IMR-90 (cell line): ENCODE measurements around the gene ESR1. TPM values are rescaled to one million over a fixed set of nuclear protein-coding genes. Genes with fewer than 3 reads are reported as not detected.

ENCODE experiments used
- ATAC-seq: fragments of 200-7000 bp; cut with Tn5 transposase; 2 replicates; pipeline ENCODE4 v1.9.1; 2020; ENCODE audit warnings: low read depth, mild to moderate bottlenecking, moderate library complexity
- BruUV-seq: library from RNA; stranded (reverse); fragments of 400-500 nt; replicated peaks from 2 replicates; lab custom pipeline; 2021; lab: Mats Ljungman, UMichigan
- CTCF ChIA-PET: fragments of 300-600 bp; formaldehyde crosslinking; extraction: SDS; loops from one replicate; lab custom pipeline; 2021; ENCODE audit warnings: antibody characterized with exemption; lab: Yijun Ruan, JAX
- POLR2A ChIA-PET: fragments of 300-600 bp; sonication (Branson Sonifier 250); formaldehyde crosslinking; loops from one replicate; lab custom pipeline; 2022; ENCODE audit warnings: antibody characterized with exemption; ENCODE audit not compliant: unreplicated experiment; lab: Charles Lee
- DNase-seq: peaks from one replicate; pipeline ENCODE4 v3.0.0; 2013
- H2AFZ ChIP-seq: replicated peaks from 2 replicates; pipeline ENCODE3; 2013; ENCODE audit warnings: low read length, mild to moderate bottlenecking; ENCODE audit not compliant: poor library complexity
- H2AK5ac ChIP-seq: 2 replicates; pipeline ENCODE4 v1.6.1; 2013; ENCODE audit warnings: low read depth, low read length, inconsistent platforms
- H2AK9ac ChIP-seq: replicated peaks from 2 replicates; pipeline ENCODE3; 2013; ENCODE audit warnings: mild to moderate bottlenecking, low read depth, low read length, moderate library complexity; ENCODE audit not compliant: poor library complexity
- H2BK120ac ChIP-seq: 2 replicates; pipeline ENCODE4 v1.6.1; 2013; ENCODE audit warnings: low read depth, low read length, inconsistent platforms
- H2BK15ac ChIP-seq: 3 replicates; pipeline ENCODE4 v1.6.1; 2013; ENCODE audit warnings: low read depth, low read length, inconsistent platforms
- H2BK20ac ChIP-seq: 2 replicates; pipeline ENCODE4 v1.6.1; 2013; ENCODE audit warnings: low read depth, mild to moderate bottlenecking, inconsistent platforms, low read length, moderate library complexity
- H2BK5ac ChIP-seq: 2 replicates; pipeline ENCODE4 v1.6.1; 2013; ENCODE audit warnings: mild to moderate bottlenecking, low read depth, low read length, inconsistent platforms; ENCODE audit not compliant: poor library complexity, severe bottlenecking
- H3K14ac ChIP-seq: replicated peaks from 2 replicates; pipeline ENCODE4 v1.6.1; 2013; ENCODE audit warnings: low read depth, low read length, inconsistent platforms
- H3K18ac ChIP-seq: 2 replicates; pipeline ENCODE4 v1.6.1; 2013; ENCODE audit warnings: low read depth, low read length, control low read depth
- H3K23ac ChIP-seq: 2 replicates; pipeline ENCODE4 v1.6.1; 2013; ENCODE audit warnings: low read depth, low read length, inconsistent platforms
- H3K27ac ChIP-seq: 2 replicates; pipeline ENCODE4 v1.5.1; 2013; ENCODE audit warnings: mild to moderate bottlenecking, control low read depth, low read length; ENCODE audit not compliant: insufficient read depth
- H3K27me3 ChIP-seq: 2 replicates; pipeline ENCODE4 v1.6.1; 2013; ENCODE audit warnings: low read length; ENCODE audit not compliant: control insufficient read depth, insufficient read depth
- H3K36me3 ChIP-seq: 2 replicates; pipeline ENCODE4 v1.6.1; 2013; ENCODE audit warnings: low read length, mixed read lengths; ENCODE audit not compliant: control insufficient read depth, insufficient read depth
- H3K4ac ChIP-seq: 2 replicates; pipeline ENCODE4 v1.6.1; 2013; ENCODE audit warnings: low read depth, low read length, inconsistent platforms
- H3K4me1 ChIP-seq: 2 replicates; pipeline ENCODE4 v1.6.1; 2013; ENCODE audit warnings: low read length, mixed read lengths; ENCODE audit not compliant: control insufficient read depth, insufficient read depth
- H3K4me2 ChIP-seq: 2 replicates; pipeline ENCODE4 v1.6.1; 2013; ENCODE audit warnings: low read depth, mild to moderate bottlenecking, control low read depth, low read length, moderate library complexity
- H3K4me3 ChIP-seq: 2 replicates; pipeline ENCODE4 v1.5.1; 2013; ENCODE audit warnings: low read depth, mild to moderate bottlenecking, control low read depth, low read length, moderate library complexity; ENCODE audit not compliant: insufficient read depth
- H3K56ac ChIP-seq: 2 replicates; pipeline ENCODE4 v1.6.1; 2013; ENCODE audit warnings: low read length, inconsistent platforms; ENCODE audit not compliant: insufficient read depth; ENCODE audit errors: extremely low read depth
- H3K79me1 ChIP-seq, 2 experiments: 2 replicates each; pipeline ENCODE4 v1.6.1; 2013; ENCODE audit warnings: low read length in 2 of 2, inconsistent platforms in 1 of 2, low read depth in 1 of 2
- H3K9ac ChIP-seq: 2 replicates; pipeline ENCODE4 v1.6.1; 2013; ENCODE audit warnings: low read depth, low read length, control low read depth
- H3K9me1 ChIP-seq: 2 replicates; pipeline ENCODE4 v1.6.1; 2013; ENCODE audit warnings: low read length, inconsistent platforms; ENCODE audit not compliant: insufficient read depth
- H3K9me3 ChIP-seq: 2 replicates; pipeline ENCODE4 v1.6.1; 2013; ENCODE audit warnings: low read length; ENCODE audit not compliant: control insufficient read depth, insufficient read depth
- H4K20me1 ChIP-seq: 2 replicates; pipeline ENCODE4 v1.6.1; 2013; ENCODE audit warnings: low read length, inconsistent platforms; ENCODE audit not compliant: insufficient read depth
- H4K5ac ChIP-seq: 2 replicates; pipeline ENCODE4 v1.6.1; 2013; ENCODE audit warnings: mild to moderate bottlenecking, low read depth, low read length, control low read depth
- H4K8ac ChIP-seq, 2 experiments: 2 replicates each; pipeline ENCODE4 v1.6.1; 2013; ENCODE audit warnings: low read depth in 2 of 2, low read length in 2 of 2, control low read depth in 1 of 2, inconsistent platforms in 1 of 2
- H4K91ac ChIP-seq: 2 replicates; pipeline ENCODE4 v1.6.1; 2013; ENCODE audit warnings: low read depth, low read length, inconsistent platforms; ENCODE audit not compliant: insufficient read depth
- BHLHE40 ChIP-seq: fragments of 150-350 bp; IDR thresholded peaks from 2 replicates; pipeline ENCODE4 v1.6.1; 2016; ENCODE audit warnings: mild to moderate bottlenecking, low read depth, low read length
- CEBPB ChIP-seq: IDR thresholded peaks from 2 replicates; pipeline ENCODE4 v1.6.1; 2012; ENCODE audit warnings: low read depth, low read length, improper control_type of control experiment
- CHD1 ChIP-seq: IDR thresholded peaks from 2 replicates; pipeline ENCODE4 v1.6.1; 2012; ENCODE audit warnings: low read depth, low read length, improper control_type of control experiment
- FOS ChIP-seq: fragments of 150-350 bp; IDR thresholded peaks from 2 replicates; pipeline ENCODE4 v1.6.1; 2016; ENCODE audit warnings: low read depth, low read length
- MAFK ChIP-seq: IDR thresholded peaks from 2 replicates; pipeline ENCODE4 v1.6.1; 2012; ENCODE audit warnings: low read depth, low read length, improper control_type of control experiment
- MAZ ChIP-seq: IDR thresholded peaks from 2 replicates; pipeline ENCODE4 v1.6.1; 2012; ENCODE audit warnings: low read depth, mild to moderate bottlenecking, low read length, improper control_type of control experiment, moderate library complexity, borderline replicate concordance
- MXI1 ChIP-seq: IDR thresholded peaks from 2 replicates; pipeline ENCODE4 v1.6.1; 2012; ENCODE audit warnings: low read depth, mild to moderate bottlenecking, low read length, moderate library complexity, borderline replicate concordance
- NFE2L2 ChIP-seq: fragments of 150-350 bp; IDR thresholded peaks from 2 replicates; pipeline ENCODE4 v1.6.1; 2016; ENCODE audit warnings: low read depth, mild to moderate bottlenecking, low read length
- POLR2A ChIP-seq: IDR thresholded peaks from 2 replicates; pipeline ENCODE4 v1.6.1; 2012; ENCODE audit warnings: mild to moderate bottlenecking, low read depth, low read length
- RAD21 ChIP-seq: IDR thresholded peaks from 2 replicates; pipeline ENCODE4 v1.6.1; 2012; ENCODE audit warnings: low read length, improper control_type of control experiment
- RCOR1 ChIP-seq: IDR thresholded peaks from 2 replicates; pipeline ENCODE4 v1.6.1; 2012; ENCODE audit warnings: mild to moderate bottlenecking, low read length, improper control_type of control experiment; ENCODE audit not compliant: insufficient replicate concordance
- RFX5 ChIP-seq: IDR thresholded peaks from 2 replicates; pipeline ENCODE4 v1.8.0; 2012; ENCODE audit warnings: low read depth, mild to moderate bottlenecking, low read length, moderate library complexity
- SMC3 ChIP-seq: fragments of 150-350 bp; IDR thresholded peaks from 2 replicates; pipeline ENCODE4 v1.6.1; 2016; ENCODE audit warnings: low read depth, mild to moderate bottlenecking, antibody characterized with exemption, low read length, moderate library complexity
- WGBS, 2 experiments: methylation state at CpG; one replicate each; pipeline versions ENCODE4 v1.1.5 to v1.1.7; 2013; ENCODE audit warnings: missing lambda C conversion rate in 2 of 2; ENCODE audit not compliant: insufficient read length in 1 of 2; ENCODE audit errors: extremely low coverage in 2 of 2; 5-methylcytosine and 5-hydroxymethylcytosine counted together
- dilution Hi-C: fragments of 300-500 bp; cut with HindIII; formaldehyde crosslinking; loops from one replicate; pipeline ENCODE4 v1.14.3; 2018; ENCODE audit warnings: low sequenced_read_pairs; ENCODE audit not compliant: unreplicated experiment
- in situ Hi-C: fragments of 300-500 bp; cut with MboI; formaldehyde crosslinking; loops from 3 replicates; pipeline ENCODE4 v1.14.3; 2019; ENCODE audit warnings: low sequenced_read_pairs, inconsistent platforms, mixed read lengths
- intact Hi-C: fragments of 100-400 bp; cut with micrococcal nuclease; formaldehyde crosslinking; loops from 2 replicates; pipeline ENCODE4 v1.10.0; 2022
- polyA plus RNA-seq, 3 experiments: library from polyadenylated mRNA; depleted of rRNA; stranded (reverse); fragments of >200 nt; gene quantifications; 2 replicates each; pipeline ENCODE4 v1.2.3, GENCODE V29; 2012; ENCODE audit warnings: low replicate concordance in 1 of 3
- total RNA-seq: library from RNA; depleted of rRNA; stranded (reverse); fragments of >200 nt; gene quantifications from 2 replicates; pipeline ENCODE4 v1.2.3, GENCODE V29; 2012
- TF ChIP-seq, protein P1 (sequence below): fragments of 150-350 bp; IDR thresholded peaks from 2 replicates; pipeline ENCODE4 v1.6.1; 2017; ENCODE audit warnings: mild to moderate bottlenecking, antibody characterized with exemption, low read length, low read depth
- TF ChIP-seq, protein P2 (sequence below): fragments of 150-350 bp; IDR thresholded peaks from 2 replicates; pipeline ENCODE4 v1.6.1; 2016; ENCODE audit warnings: low read depth, mild to moderate bottlenecking, low read length, moderate library complexity, borderline replicate concordance
- TF ChIP-seq, protein P3 (sequence below): conservative IDR thresholded peaks from 2 replicates; pipeline ENCODE4 v1.5.1; 2012; ENCODE audit warnings: mild to moderate bottlenecking, low read depth, low read length, improper control_type of control experiment

The ESR1 gene
- total and polyA plus RNA-seq, 2 of the 4 experiments (the other 2 are of a cell fraction) = not detected

DNA sequence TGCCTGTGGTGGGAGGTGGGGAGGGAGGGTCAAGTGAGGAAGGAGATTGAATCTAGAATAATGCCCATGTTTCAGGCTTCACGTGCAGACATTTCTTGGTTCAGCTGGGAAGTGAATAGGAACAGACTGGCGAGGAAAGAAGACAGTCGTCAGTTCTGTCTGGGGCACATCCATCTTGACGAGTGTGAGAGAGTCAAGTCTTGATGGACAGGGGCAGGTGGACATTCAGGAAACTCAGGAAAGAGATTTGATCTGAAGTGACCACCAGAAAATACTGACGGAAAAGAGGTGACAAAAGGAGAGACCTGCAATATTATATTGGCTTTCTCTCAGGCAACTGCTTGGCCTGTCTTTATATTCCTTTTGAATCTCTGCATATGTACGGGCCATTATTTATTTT, 68.6 kb downstream of the ESR1 start:
- no peak for ATAC-seq
- H3K27me3 ChIP-seq = no peaks in the 10 kb centered on the region

More for the DNA sequence above, 68.6 kb downstream of the ESR1 start:
- ChIA-PET CTCF (no interaction called here), POLR2A (no interaction called here)
- no peak overlapping the region for H2BK15ac ChIP-seq
- no peaks in the 10 kb centered on the region for H3K79me1 ChIP-seq
- no peaks in the 10 kb centered on the region for H3K4me1 ChIP-seq
- H2AFZ ChIP-seq = no peak overlapping the region
- H2BK20ac ChIP-seq = no peak overlapping the region
- H3K9ac ChIP-seq = no peak overlapping the region
- dilution Hi-C loops = no loop called here
- H4K91ac ChIP-seq = no peak overlapping the region
- no peak overlapping the region for H2BK5ac ChIP-seq
- no peak overlapping the region for H2AK9ac ChIP-seq
- no peak overlapping the region for H3K14ac ChIP-seq
- H3K4ac ChIP-seq = no peak overlapping the region
- no peaks in the 10 kb centered on the region for H3K9me1 ChIP-seq
- WGBS, 2 experiments = 58% methylated on average over 2 of the region's 6 CpGs; no CpG with 5 or more reads in 1 of the 2 experiments
- no peak overlapping the region for H2AK5ac ChIP-seq
- no peak overlapping the region for H4K8ac ChIP-seq
- no peak overlapping the region for H3K27ac ChIP-seq
- H3K56ac ChIP-seq = no peak overlapping the region
- TF ChIP-seq, protein P1, sequence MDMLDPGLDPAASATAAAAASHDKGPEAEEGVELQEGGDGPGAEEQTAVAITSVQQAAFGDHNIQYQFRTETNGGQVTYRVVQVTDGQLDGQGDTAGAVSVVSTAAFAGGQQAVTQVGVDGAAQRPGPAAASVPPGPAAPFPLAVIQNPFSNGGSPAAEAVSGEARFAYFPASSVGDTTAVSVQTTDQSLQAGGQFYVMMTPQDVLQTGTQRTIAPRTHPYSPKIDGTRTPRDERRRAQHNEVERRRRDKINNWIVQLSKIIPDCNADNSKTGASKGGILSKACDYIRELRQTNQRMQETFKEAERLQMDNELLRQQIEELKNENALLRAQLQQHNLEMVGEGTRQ = no peak
- TF ChIP-seq RAD21 (no peak), MXI1 (no peak), BHLHE40 (no peak), MAZ (no peak), MAFK (no peak), RFX5 (no peak), POLR2A (no peak), CHD1 (no peak), NFE2L2 (no peak), RCOR1 (no peak), CEBPB (no peak), SMC3 (no peak), FOS (no peak)
- TF ChIP-seq, protein P2, sequence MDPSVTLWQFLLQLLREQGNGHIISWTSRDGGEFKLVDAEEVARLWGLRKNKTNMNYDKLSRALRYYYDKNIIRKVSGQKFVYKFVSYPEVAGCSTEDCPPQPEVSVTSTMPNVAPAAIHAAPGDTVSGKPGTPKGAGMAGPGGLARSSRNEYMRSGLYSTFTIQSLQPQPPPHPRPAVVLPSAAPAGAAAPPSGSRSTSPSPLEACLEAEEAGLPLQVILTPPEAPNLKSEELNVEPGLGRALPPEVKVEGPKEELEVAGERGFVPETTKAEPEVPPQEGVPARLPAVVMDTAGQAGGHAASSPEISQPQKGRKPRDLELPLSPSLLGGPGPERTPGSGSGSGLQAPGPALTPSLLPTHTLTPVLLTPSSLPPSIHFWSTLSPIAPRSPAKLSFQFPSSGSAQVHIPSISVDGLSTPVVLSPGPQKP = no peak
- TF ChIP-seq, protein P3, sequence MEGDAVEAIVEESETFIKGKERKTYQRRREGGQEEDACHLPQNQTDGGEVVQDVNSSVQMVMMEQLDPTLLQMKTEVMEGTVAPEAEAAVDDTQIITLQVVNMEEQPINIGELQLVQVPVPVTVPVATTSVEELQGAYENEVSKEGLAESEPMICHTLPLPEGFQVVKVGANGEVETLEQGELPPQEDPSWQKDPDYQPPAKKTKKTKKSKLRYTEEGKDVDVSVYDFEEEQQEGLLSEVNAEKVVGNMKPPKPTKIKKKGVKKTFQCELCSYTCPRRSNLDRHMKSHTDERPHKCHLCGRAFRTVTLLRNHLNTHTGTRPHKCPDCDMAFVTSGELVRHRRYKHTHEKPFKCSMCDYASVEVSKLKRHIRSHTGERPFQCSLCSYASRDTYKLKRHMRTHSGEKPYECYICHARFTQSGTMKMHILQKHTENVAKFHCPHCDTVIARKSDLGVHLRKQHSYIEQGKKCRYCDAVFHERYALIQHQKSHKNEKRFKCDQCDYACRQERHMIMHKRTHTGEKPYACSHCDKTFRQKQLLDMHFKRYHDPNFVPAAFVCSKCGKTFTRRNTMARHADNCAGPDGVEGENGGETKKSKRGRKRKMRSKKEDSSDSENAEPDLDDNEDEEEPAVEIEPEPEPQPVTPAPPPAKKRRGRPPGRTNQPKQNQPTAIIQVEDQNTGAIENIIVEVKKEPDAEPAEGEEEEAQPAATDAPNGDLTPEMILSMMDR = no peak
- H3K4me2 ChIP-seq = no peak overlapping the region
- DNase-seq = no peak
- no peak overlapping the region for H2BK120ac ChIP-seq
- BruUV-seq = no TSS peak
- intact Hi-C loops = no loop called here
- in situ Hi-C loops = no loop called here
- H3K9me3 ChIP-seq = peaks cover 7% of the 10 kb centered on the region; the same call in 1 of the 2 replicates
- no peak overlapping the region for H4K5ac ChIP-seq
- H3K4me3 ChIP-seq = no peak overlapping the region
- no peaks in the 10 kb centered on the region for H3K36me3 ChIP-seq
- H3K23ac ChIP-seq = no peak overlapping the region
- no peaks in the 10 kb centered on the region for H4K20me1 ChIP-seq
- H3K18ac ChIP-seq = no peak overlapping the region
